SK-N-SH treated with all-trans-retinoic acid at 6 μM for 48 hours (cell line): ENCODE measurements around the gene STN1.

ENCODE experiments used
- ATAC-seq: fragments of 200-7000 bp; cut with Tn5 transposase; 3 replicates; pipeline ENCODE4 v1.9.1; 2020; ENCODE audit warnings: mild to moderate bottlenecking, moderate library complexity
- ARNTL ChIP-seq: fragments of 450-650 bp; formaldehyde crosslinking; IDR thresholded peaks from 2 replicates; pipeline ENCODE4 v1.5.0; 2020; ENCODE audit warnings: low read depth, mild to moderate bottlenecking, moderate library complexity, borderline replicate concordance
- BACH2 ChIP-seq: fragments of 250-450 bp; sonication (Bioruptor Pico); IDR thresholded peaks from 2 replicates; pipeline ENCODE4 v1.9.0; 2021; ENCODE audit warnings: mild to moderate bottlenecking, borderline replicate concordance
- CREB5 ChIP-seq: fragments of 250-450 bp; sonication (Bioruptor Pico); IDR thresholded peaks from 2 replicates; pipeline ENCODE4 v1.5.1; 2020; ENCODE audit warnings: low read depth, mild to moderate bottlenecking, moderate library complexity
- CSDC2 ChIP-seq: fragments of 250-450 bp; sonication (Bioruptor Pico); IDR thresholded peaks from 2 replicates; pipeline ENCODE4 v1.5.0; 2020; ENCODE audit warnings: mild to moderate bottlenecking, moderate library complexity
- ESRRG ChIP-seq: fragments of 250-450 bp; sonication (Bioruptor Pico); IDR thresholded peaks from 2 replicates; pipeline ENCODE4 v1.6.1; 2021; ENCODE audit warnings: mild to moderate bottlenecking
- GLIS3 ChIP-seq: fragments of 250-450 bp; sonication (Bioruptor Pico); IDR thresholded peaks from 2 replicates; pipeline ENCODE4 v1.5.0; 2020; ENCODE audit warnings: mild to moderate bottlenecking, moderate library complexity
- ISL1 ChIP-seq: fragments of 250-450 bp; sonication (Bioruptor Pico); IDR thresholded peaks from 2 replicates; pipeline ENCODE4 v2.1.2; 2022; ENCODE audit warnings: mild to moderate bottlenecking, moderate library complexity
- OSR1 ChIP-seq: fragments of 250-450 bp; sonication (Bioruptor Pico); IDR thresholded peaks from 2 replicates; pipeline ENCODE4 v1.8.0; 2022; ENCODE audit warnings: moderate library complexity, mild to moderate bottlenecking, inconsistent platforms
- PATZ1 ChIP-seq: fragments of 250-450 bp; sonication (Bioruptor Pico); IDR thresholded peaks from 2 replicates; pipeline ENCODE4 v1.8.0; 2020; ENCODE audit warnings: mild to moderate bottlenecking, moderate library complexity, borderline replicate concordance
- PPARA ChIP-seq: fragments of 250-450 bp; sonication (Bioruptor Pico); IDR thresholded peaks from 2 replicates; pipeline ENCODE4 v1.5.0; 2020; ENCODE audit warnings: mild to moderate bottlenecking, borderline replicate concordance
- RARB ChIP-seq: fragments of 250-450 bp; sonication (Bioruptor Pico); IDR thresholded peaks from 2 replicates; pipeline ENCODE4 v1.8.0; 2021; ENCODE audit warnings: mild to moderate bottlenecking, moderate library complexity
- SNAI2 ChIP-seq: fragments of 250-450 bp; sonication (Bioruptor Pico); IDR thresholded peaks from 2 replicates; pipeline ENCODE4 v1.5.0; 2020; ENCODE audit warnings: mild to moderate bottlenecking, moderate library complexity
- TCF4 ChIP-seq: fragments of 250-450 bp; sonication (Bioruptor Pico); IDR thresholded peaks from 2 replicates; pipeline ENCODE4 v1.8.0; 2021; ENCODE audit warnings: mild to moderate bottlenecking, moderate library complexity, borderline replicate concordance
- TOX ChIP-seq: fragments of 250-450 bp; sonication (Bioruptor Pico); IDR thresholded peaks from 2 replicates; pipeline ENCODE4 v1.8.0; 2021; ENCODE audit warnings: mild to moderate bottlenecking, moderate library complexity, borderline replicate concordance
- ZC3H10 ChIP-seq: fragments of 250-450 bp; sonication (Bioruptor Pico); IDR thresholded peaks from 2 replicates; pipeline ENCODE4 v1.5.1; 2021; ENCODE audit warnings: mild to moderate bottlenecking, moderate library complexity
- ZFP30 ChIP-seq: fragments of 450-650 bp; formaldehyde crosslinking; IDR thresholded peaks from 2 replicates; pipeline ENCODE4 v1.5.0; 2022; ENCODE audit warnings: mild to moderate bottlenecking, moderate library complexity
- ZNF565 ChIP-seq: fragments of 450-650 bp; formaldehyde crosslinking; conservative IDR thresholded peaks from 2 replicates; pipeline ENCODE4 v1.5.0; 2020; ENCODE audit warnings: low read depth, mild to moderate bottlenecking, moderate library complexity
- ZNF70 ChIP-seq: fragments of 450-650 bp; formaldehyde crosslinking; IDR thresholded peaks from 2 replicates; pipeline ENCODE4 v1.5.0; 2020; ENCODE audit warnings: mild to moderate bottlenecking, moderate library complexity
- ZNF8 ChIP-seq: fragments of 450-650 bp; formaldehyde crosslinking; IDR thresholded peaks from 2 replicates; pipeline ENCODE4 v1.5.0; 2020; ENCODE audit warnings: mild to moderate bottlenecking, moderate library complexity
- TF ChIP-seq, protein P1 (sequence below): fragments of 250-450 bp; sonication (Bioruptor Pico); IDR thresholded peaks from 2 replicates; pipeline ENCODE4 v1.8.0; 2021; ENCODE audit warnings: low read depth, mild to moderate bottlenecking, moderate library complexity, borderline replicate concordance
- TF ChIP-seq, protein P2 (sequence below): fragments of 250-450 bp; sonication (Bioruptor Pico); IDR thresholded peaks from 2 replicates; pipeline ENCODE4 v1.5.0; 2020; ENCODE audit warnings: mild to moderate bottlenecking, moderate library complexity

Gene STN1

DNA sequence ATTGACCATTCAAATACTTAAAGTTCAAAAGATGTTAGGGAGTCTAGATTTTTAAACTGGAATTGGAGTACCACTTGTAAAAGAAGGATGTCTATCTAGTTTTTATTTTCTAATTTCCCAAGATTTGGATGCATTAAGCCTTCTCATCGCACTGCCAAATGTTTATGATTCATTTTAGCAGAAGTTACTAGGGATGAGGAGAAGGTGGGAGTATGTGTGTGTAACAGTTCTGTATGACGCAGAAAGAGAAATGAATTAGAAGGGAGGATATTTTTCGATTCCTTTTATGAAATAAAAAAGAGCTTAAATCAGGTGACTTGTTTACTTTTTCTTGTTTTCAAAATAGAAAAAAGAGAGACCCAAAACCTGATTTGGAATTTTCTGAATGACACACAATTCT, 42.1 kb upstream of the STN1 start:
- TF ChIP-seq ARNTL (CRISPR knock-in tag) (no peak), ESRRG (CRISPR knock-in tag) (no peak), ZC3H10 (no peak), ZFP30 (no peak), TOX (CRISPR knock-in tag) (no peak), GLIS3 (CRISPR knock-in tag) (no peak), RARB (CRISPR knock-in tag) (no peak), OSR1 (CRISPR knock-in tag) (no peak), TCF4 (no peak), BACH2 (CRISPR knock-in tag) (no peak), PATZ1 (CRISPR knock-in tag) (no peak), SNAI2 (CRISPR knock-in tag) (no peak), CREB5 (CRISPR knock-in tag) (no peak), ZNF70 (CRISPR knock-in tag) (no peak), ISL1 (no peak), ZNF8 (CRISPR knock-in tag) (no peak), PPARA (CRISPR knock-in tag) (no peak), ZNF565 (no peak)
- TF ChIP-seq, protein P1, sequence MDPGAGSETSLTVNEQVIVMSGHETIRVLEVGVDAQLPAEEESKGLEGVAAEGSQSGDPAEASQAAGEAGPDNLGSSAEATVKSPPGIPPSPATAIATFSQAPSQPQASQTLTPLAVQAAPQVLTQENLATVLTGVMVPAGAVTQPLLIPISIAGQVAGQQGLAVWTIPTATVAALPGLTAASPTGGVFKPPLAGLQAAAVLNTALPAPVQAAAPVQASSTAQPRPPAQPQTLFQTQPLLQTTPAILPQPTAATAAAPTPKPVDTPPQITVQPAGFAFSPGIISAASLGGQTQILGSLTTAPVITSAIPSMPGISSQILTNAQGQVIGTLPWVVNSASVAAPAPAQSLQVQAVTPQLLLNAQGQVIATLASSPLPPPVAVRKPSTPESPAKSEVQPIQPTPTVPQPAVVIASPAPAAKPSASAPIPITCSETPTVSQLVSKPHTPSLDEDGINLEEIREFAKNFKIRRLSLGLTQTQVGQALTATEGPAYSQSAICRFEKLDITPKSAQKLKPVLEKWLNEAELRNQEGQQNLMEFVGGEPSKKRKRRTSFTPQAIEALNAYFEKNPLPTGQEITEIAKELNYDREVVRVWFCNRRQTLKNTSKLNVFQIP (CRISPR knock-in tag) = no peak
- TF ChIP-seq, protein P2, sequence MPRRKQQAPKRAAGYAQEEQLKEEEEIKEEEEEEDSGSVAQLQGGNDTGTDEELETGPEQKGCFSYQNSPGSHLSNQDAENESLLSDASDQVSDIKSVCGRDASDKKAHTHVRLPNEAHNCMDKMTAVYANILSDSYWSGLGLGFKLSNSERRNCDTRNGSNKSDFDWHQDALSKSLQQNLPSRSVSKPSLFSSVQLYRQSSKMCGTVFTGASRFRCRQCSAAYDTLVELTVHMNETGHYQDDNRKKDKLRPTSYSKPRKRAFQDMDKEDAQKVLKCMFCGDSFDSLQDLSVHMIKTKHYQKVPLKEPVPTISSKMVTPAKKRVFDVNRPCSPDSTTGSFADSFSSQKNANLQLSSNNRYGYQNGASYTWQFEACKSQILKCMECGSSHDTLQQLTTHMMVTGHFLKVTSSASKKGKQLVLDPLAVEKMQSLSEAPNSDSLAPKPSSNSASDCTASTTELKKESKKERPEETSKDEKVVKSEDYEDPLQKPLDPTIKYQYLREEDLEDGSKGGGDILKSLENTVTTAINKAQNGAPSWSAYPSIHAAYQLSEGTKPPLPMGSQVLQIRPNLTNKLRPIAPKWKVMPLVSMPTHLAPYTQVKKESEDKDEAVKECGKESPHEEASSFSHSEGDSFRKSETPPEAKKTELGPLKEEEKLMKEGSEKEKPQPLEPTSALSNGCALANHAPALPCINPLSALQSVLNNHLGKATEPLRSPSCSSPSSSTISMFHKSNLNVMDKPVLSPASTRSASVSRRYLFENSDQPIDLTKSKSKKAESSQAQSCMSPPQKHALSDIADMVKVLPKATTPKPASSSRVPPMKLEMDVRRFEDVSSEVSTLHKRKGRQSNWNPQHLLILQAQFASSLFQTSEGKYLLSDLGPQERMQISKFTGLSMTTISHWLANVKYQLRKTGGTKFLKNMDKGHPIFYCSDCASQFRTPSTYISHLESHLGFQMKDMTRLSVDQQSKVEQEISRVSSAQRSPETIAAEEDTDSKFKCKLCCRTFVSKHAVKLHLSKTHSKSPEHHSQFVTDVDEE (CRISPR knock-in tag) = no peak
- ATAC-seq = no peak

- no peak for ATAC-seq
- 0 out of 2 replicates have a peak, but pooled peaks have one; percentile 7 for TF ChIP-seq ISL1
- no peak for TF ChIP-seq ZFP30
- no peak for TF ChIP-seq PATZ1 (CRISPR knock-in tag)
- no peak for TF ChIP-seq CSDC2 (CRISPR knock-in tag)
- TF ChIP-seq, protein P1 (CRISPR knock-in tag) = no peak
- TF ChIP-seq ZNF565 = no peak
- no peak for TF ChIP-seq ZNF8 (CRISPR knock-in tag)
- no peak for TF ChIP-seq GLIS3 (CRISPR knock-in tag)
- TF ChIP-seq BACH2 (CRISPR knock-in tag) = no peak
- TF ChIP-seq, all 23 proteins: peak for 1
Measured at GRCh38 chr10:103958996-103959395, 41.0 kb upstream of the STN1 start.
